Activated CD8-positive, alpha-beta memory T cell treated with anti-CD3 and anti-CD28 coated beads for 24 hours (primary cell): ENCODE data around the gene SCNN1A.

Experiments used
- DNase-seq: peaks from one replicate; pipeline ENCODE4 v3.0.0-alpha.2; 2020

SCNN1A gene

DNA sequence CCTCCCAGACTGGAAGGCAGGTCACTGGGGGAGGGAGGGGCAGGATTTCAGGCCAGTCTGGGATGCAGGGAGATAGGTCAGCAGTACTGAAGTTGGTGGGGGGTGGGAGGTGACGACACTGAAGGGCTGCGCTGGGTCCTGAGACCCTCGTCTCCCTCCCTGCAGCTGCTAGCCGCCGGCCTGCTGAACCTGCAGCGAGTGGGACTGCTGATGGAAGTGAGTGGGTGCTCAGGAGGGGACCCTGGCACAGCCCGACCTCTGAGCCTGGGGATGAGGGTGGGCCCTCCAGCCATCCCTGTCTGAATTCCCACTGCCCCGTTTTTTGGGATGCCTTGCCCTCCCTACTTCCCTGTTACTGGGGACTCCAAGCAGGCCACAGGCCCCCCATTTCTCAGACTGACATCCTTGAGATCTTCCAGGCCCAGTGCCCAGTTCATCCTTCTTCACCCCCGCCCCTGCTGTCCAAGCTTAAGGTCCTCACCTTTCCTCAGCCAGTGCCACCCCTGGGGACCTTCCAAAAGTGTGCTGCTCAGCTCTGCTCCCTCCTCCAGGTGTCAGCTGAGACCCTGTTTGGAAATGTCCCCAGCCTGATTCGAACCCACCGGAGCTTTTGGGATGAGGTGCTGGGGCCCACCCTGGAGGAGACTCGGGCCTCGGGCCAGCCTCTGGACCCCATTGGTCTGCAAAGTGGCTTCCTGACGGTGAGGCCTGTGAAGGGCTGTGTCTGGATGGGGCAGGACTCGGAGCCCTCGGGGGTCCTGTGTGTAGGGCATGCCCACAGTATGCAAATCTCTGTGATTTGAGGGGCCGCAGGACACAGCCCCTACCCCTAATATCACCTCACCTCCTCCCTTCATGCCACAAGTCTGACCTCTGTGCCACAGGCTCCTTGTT is 59.4 kb downstream of the SCNN1A start:
- DNase-seq = no peak

DNA sequence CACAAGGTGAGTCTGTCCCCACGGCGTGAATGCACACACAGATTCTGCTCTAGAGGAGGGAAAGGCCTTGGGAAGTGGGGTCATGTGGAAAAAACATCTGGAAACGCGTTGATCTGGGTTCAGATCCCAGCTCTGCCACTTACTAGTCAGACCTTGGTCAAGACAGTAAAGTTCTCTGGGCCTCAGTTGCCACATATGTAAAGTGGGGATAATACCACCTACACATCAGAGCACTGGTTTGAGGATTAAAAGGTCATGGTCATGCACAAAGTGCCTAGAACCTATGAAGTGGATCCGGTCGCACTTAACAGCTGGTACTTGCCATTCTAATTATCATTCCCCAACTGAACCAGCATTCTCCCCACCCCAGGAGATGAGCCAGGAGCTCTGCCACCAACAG is 60.2 kb downstream of the SCNN1A start:
- DNase-seq = no peak

DNA sequence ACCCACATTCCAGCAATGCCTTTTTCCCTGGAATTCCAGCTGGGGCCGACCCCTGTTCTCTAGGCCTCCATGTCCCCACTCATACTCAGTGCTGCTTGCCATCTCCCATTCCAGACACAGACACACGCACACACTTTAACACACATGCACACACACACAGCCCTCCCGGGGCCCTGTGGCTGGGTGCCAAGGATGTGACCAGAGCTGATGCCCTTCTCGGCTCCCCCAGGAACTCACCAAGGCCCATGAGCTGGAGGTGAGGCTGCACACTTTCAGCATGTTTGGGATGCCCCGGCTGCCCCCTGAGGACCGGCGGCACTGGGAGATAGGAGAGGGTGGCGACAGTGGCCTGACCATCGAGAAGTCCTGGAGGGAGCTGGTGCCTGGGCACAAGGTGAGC is 60.6 kb downstream of the SCNN1A start:
- DNase-seq = no peak

DNA sequence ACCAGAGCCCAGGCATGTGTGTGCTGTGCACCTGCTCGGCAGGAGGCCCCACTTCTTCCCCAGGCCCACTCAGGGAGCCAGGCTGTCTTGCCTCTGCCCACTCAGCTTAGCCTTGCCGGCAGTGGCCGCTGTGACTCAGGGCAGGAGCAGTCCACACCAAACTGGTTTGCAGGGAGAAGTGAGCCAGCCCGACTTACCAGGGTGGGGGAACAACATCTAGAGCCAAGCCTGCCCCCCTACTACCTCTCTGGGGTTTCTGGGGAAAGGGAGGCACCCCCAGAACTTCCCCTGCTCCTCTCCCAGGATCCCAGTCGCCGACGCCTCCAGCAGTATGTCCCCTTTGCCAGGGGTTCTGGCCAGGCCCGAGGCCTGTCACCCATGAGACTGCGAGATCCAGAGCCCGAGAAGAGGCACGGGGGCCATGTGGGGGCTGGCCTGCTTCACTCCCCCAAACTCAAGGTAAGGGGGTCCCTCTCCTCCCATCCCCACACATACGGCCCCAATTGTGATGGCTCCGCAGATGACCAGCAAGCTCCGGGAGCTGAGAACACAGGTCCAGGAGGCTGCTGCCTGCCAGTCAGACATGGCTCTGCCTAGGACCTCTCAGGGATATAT is 61.9 kb downstream of the SCNN1A start:
- no peak for DNase-seq

DNA sequence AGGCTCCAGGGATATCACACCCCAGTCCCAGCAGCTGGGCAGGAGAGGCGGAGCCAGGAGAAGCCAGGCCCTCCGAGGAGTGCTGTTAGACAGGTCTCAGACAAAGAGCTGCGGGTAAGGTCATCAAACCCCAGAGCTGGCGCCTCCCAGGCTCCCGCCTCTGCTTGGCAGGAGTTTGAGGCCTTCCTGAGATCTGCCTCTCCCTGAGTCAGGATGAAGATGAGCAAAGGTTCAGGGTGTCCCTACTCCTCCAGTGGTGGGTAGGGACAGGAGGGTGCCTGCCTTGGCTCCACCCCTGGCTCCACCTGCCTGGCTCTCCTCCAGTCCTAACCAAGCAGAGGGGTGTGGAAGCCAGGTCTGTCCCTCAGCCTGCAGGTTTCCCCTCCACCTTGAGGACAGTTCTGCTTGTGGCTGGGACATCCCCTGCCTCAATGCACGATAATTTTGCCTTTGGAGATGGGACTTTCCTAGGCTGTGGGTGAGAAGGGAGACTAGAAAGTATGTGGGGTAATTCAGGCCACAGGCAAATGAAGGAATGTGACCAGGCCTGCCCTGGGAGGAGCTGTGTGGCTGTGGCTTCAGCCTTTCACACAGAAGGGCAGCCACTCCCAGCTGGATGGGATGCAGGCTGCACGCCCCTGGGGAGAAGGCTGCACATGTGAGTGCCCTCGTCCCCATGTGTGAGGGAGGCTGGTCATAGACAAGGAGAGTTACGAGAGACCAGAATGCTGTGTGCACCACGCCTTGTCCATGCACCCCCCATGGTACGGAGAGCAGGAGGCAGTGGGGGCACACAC is 62.6 kb downstream of the SCNN1A start:
- DNase-seq = no peak

DNA sequence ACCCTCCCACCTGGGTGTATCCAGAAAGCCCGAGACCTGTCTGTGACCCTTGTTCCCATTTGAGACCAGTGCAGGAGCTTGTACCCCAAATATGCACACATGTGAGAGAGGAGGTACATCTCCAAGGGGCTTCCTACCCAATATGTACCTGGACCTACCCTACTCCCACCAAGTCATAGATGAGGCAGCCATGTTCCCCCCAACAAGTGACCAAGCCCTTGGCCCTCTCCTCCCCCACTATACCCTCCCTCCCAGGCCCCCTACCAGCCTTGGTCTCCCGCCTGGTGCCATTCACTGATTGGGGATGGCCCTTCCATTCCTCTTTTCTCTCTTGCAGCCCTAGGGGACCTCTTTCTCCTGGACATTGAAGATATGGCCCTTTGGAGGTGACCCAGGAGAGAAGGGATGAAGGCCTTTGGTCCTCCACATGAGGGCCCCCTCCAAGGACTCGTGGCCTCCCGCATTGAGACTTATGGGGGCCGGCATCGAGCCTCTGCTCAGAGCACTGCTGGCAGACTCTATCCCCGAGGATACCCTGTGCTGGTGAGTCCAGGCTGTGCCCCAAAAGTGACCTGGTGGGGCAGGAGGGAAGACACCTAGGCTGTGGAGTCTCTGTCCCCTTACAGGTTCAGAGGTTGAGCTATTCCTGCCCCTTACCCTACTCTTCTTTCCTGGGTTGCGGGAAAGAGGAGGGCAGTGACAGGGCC is 63.4 kb downstream of the SCNN1A start:
- DNase-seq = no peak

DNA sequence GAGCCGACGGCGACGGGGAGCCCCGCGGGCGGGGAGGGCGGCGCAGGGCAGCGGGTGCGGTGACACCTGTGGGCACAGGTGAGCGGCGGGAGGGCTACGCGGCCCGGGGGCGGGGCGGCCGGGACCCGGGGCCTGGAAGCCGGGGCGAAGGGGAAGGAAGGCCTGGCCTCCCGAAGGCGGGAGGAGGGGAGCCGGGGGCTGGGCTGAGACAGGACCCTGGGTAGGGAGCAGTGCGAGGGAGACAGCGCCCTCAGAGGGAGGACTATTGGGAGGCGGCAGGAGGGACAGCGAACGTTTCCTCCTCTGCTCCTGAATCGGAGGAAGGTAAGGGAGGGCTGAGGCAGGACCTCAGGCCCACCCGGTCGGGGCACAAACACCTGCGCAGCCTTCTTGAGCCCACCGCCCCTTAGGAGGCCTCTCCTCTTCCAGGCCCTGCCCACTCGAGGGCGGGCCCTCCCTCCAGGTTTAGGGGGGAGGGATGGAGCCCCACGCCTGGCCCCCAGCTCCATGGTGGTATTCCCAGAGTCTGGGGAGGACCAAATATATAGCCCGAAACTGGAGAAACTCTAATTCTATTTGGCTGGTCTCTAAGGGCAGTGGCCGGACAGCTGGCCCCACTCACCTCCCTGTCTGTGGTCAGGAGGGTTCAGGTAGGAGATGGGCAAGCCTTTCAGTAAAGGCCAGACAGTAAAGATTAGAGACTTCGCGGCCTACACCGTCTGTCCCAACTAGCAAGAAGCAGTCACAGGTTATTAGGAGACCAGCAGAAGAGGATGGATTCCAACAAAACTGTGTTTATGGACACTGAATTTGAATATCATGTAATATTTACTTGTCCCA is 64.4 kb downstream of the SCNN1A start:
- no peak for DNase-seq

DNA sequence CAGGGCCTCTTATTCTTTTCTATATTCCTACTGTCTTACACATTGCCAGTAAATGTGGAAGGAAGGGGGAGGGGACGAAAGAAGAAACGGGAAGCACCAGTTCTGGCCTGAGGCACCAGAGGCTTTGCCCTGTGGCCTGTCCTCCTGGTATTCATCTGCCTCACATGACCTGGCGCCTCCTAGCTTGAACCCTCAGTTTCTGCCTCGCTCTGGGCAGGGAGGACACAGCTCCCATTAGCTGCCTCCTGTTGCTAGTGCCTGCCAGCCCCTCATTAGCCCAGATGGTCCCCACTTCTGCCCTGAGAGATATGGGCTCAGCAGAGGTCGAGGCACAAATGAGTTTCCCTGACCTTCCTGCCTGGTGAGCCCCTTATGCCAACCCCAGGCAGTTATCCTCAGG is 67.8 kb downstream of the SCNN1A start:
- no peak for DNase-seq

DNA sequence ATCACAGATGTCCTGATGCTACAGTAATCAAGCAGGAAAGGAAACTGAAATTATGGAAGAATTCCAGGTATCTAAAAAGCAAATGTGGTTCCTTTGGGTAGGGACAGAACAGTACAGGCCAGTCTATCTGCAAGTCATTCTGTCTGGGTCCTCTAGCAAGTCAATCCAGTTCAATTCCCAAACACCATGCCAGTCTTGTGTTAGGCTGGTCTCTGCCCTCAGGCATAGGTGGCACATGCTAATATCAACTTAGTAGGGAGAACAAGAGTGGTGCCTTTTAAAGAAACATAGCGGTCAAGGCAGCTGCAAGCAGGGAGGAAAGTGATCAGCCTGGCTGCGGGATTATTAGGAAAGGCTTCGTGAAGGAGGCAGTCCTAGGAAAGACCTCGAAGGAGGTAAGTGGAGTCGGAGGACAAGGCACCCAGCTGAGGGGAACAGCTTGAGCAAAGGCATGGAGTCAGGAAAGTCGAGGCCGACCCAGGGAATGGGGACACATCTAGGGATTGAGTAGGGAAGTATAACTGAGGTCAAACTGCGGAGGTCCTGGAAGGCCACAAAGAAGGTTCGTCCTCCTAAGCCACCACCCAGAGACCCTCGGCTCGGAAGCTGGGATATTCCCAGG is 68.7 kb downstream of the SCNN1A start:
- DNase-seq = no peak

DNA sequence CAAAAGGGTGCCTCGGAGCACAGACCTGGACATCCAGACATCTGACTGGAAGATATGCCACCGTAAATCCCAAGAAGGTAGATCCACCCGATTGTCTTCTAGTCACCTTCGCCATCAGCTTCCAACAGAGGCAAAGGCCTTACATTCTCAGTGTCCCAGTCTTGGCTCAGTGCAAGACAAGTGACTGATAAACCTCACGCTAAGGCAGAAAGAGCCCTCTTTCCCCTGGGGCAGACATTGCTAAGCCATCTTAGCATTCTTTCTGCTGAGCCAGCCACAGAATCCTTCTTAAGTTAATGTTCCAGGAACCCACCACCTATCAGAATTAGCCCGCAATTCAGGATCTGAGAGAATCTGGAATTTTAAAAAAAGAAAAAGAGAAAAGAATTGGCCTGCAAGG is 69.2 kb downstream of the SCNN1A start:
- no peak for DNase-seq

DNA sequence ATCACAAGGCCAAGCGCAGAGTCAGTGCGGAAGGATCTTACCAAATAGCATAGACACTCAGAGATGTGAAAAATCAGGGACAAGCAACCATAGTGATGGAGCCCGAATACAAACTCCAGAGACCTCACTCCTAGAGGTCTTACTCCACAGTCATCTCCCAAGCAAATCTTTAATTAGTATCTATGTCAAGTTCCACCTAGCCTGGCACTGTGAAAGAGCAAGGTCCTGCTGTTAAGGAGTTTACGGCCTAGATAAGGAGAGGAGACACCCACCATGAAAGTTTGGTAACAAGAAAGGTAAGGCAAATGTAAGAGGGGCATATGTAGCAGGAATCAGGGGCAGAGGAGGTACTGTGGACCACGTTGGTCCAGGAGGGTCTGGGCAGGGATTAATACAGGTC is 72.3 kb downstream of the SCNN1A start:
- DNase-seq = no peak

DNA sequence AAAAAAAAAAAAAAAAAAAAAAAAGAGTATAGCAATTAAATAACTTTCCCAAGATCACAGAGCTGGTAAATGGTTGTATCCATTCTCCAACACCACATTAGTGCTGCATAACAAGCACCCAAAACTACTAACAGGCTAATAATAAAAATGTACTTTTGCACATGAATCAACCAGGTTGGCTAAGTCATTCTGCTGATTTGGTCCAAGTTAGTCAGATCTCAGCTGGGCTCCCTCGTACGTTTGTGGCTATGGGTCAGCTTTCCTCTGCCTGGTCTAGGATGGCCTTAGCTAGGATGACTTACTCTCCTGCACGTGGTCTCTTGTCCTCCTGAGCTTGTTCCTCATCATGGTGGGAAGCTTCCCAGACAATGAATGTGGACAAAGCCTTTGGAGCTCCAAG is 72.7 kb downstream of the SCNN1A start:
- DNase-seq = no peak

DNA sequence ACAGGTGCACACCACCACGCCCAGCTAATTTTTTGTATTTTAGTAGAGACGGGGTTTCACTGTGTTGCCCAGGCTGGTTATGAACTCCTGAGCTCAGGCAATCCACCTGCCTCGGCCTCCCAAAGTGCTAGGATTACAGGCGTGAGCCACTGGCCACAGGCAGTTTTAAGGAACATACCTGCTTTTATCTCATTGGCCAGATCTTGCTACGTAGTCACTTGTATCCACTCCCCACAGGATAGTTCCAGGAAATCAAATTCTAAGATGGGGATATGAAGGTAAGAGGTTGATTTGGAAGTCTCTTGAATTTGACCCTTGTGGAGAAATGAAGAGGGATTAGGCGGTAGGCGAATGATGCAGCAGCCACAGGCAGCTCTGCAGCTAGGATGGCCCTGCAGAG is 73.6 kb downstream of the SCNN1A start:
- no peak for DNase-seq

DNA sequence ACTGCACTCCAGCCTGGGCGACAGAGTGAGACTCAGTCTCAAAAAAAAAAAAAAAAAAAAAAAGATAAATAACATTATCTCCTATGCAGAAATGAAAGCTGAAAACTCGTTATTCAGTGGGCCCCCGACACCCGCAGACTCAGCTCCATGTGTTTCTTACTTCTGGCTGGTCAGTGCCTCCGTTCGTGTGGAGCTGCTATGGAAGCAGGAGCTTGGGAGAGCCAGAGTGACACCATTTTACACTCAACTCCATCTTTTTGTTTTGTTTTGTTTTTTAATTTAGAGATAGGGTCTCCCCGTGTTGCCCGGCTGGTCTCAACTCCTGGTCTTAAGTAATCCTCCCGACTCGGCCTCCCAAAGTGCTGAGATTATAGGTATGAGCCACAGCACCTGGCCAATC is 78.2 kb downstream of the SCNN1A start:
- DNase-seq = no peak
